Astrocyte of the cerebellum (primary cell): ENCODE data around the gene OSBPL5.

Experiments
- DNase-seq: peaks from one replicate; pipeline ENCODE4 v3.0.0-alpha.2; 2011; ENCODE audit warnings: low read depth
- H3K4me3 ChIP-seq: 2 replicates; pipeline ENCODE4 v1.5.1; 2011; ENCODE audit warnings: mild to moderate bottlenecking, low read depth, low read length, moderate library complexity
- in situ Hi-C: cut with HindIII; loops from 2 replicates; pipeline ENCODE4 v1.10.0; 2017; ENCODE audit warnings: low sequenced_read_pairs
- TF ChIP-seq, protein P1 (sequence below): IDR thresholded peaks from 2 replicates; pipeline ENCODE4 v1.5.1; 2012; ENCODE audit warnings: low read length, low read depth, moderate library complexity, mild to moderate bottlenecking; ENCODE audit errors: missing control alignments

The OSBPL5 gene

DNA sequence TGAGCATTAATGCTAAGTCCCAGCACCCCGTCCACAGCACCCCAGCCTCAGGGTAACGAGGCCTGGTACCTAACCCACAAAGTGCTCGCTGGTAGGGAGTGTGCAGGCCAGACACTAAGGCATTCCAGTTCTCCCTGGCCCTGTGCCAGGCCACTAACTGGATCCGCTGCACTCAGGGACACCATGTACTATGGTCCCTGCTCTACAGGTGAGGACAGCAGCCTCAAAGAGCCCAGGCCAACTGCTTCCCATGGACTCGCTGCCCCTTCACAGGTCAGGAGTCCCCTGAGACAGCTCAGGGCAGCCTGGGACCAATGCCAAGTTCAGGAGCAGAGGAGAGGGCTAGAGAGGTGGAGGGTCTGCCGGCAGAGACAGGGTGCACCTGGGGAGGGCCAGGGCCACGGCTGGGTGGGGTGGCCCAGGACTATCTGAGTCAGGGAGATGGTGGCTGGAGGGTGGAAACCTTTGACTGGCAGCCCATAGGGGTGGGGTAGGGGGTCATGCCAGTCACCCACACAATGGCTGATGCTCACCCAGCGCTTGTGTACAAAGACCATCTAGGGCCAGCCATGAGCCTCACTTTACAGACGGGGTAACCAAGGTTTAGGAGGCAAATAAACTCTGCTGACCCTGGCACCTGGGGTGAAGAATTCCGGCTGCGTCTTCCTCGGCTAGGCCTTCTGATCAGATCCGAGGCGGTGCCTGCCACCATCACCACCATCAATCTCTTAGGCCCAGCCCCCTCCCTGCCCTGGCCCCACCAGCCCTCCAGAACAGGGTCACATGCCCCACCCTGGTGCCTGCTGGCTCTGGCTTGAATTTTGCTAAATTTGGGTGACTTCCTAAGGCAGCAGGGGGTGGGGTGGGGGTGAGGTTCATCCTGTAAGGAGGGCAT lies 5.6 kb downstream of the OSBPL5 start:
- H3K4me3 ChIP-seq = peak overlapping the region; percentile 46
- TF ChIP-seq, protein P1, sequence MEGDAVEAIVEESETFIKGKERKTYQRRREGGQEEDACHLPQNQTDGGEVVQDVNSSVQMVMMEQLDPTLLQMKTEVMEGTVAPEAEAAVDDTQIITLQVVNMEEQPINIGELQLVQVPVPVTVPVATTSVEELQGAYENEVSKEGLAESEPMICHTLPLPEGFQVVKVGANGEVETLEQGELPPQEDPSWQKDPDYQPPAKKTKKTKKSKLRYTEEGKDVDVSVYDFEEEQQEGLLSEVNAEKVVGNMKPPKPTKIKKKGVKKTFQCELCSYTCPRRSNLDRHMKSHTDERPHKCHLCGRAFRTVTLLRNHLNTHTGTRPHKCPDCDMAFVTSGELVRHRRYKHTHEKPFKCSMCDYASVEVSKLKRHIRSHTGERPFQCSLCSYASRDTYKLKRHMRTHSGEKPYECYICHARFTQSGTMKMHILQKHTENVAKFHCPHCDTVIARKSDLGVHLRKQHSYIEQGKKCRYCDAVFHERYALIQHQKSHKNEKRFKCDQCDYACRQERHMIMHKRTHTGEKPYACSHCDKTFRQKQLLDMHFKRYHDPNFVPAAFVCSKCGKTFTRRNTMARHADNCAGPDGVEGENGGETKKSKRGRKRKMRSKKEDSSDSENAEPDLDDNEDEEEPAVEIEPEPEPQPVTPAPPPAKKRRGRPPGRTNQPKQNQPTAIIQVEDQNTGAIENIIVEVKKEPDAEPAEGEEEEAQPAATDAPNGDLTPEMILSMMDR = no peak
- no peak for DNase-seq
- in situ Hi-C loops = no loop called here

DNA sequence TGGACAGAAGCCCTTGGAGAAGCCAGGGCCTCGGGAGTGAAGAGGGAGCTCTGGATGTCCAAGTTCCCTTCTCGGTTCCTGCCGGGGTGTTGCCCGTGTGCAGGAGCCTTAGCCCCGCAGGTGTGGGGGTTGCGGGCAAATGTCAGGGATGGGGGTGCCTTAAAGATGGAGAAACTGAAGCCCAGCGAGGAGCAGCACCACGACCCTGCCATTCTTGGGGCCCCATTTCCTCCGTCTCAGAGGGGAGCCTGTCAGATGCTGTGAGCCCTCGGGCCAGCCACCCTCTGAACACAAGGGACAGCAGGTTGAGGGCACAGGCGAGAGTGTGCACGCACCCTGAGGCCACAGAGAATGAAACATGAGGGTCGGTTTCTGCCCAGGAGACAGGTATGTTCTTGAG lies 6.3 kb downstream of the OSBPL5 start:
- TF ChIP-seq, protein P1 = no peak
- in situ Hi-C loops = no loop called here
- H3K4me3 ChIP-seq = no peak overlapping the region
- DNase-seq = no peak

GRCh38 chr11:3158131-3158591 lies 6.9 kb downstream of the OSBPL5 start:
- no peak overlapping the region for H3K4me3 ChIP-seq
- DNase-seq = no peak
- in situ Hi-C loops = no loop called here
- TF ChIP-seq, protein P1 = no peak

GRCh38 chr11:3157381-3158130 lies 7.6 kb downstream of the OSBPL5 start:
- DNase-seq = no peak
- no peak overlapping the region for H3K4me3 ChIP-seq
- in situ Hi-C loops = no loop called here
- TF ChIP-seq, protein P1 = no peak

DNA sequence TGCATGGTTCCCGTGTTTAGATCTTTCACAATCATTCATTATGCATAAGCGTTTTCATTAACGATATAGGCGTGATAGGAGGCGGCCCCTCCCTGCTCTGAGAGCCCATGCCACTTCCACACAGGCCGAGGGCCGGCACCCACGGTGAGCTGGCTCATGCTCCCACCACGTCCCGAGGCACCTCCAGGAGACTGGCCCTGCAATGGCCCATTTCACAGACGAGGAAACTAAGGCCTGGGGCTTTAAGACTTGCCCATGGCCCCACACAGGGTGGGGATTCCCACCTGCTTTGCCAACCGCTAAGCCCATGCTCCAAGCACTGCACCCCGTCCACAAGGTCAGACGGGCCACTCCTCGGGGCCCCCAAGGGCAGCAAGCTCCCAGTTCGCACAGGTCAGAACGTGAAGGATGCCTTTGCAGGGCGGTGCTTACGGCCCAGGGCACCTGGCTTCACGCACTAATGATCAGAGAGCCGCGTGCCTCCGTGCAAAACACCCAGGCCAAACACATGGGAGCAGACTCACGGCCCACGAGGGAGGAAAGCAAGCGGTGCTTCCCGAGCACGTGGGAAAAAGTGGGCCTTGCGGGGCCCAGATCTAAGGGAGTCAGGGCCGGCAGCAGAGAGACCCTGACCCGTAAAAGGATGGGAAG lies 8.3 kb downstream of the OSBPL5 start:
- TF ChIP-seq, protein P1 = no peak
- H3K4me3 ChIP-seq = no peak overlapping the region
- in situ Hi-C loops = no loop called here
- DNase-seq = no peak

DNA sequence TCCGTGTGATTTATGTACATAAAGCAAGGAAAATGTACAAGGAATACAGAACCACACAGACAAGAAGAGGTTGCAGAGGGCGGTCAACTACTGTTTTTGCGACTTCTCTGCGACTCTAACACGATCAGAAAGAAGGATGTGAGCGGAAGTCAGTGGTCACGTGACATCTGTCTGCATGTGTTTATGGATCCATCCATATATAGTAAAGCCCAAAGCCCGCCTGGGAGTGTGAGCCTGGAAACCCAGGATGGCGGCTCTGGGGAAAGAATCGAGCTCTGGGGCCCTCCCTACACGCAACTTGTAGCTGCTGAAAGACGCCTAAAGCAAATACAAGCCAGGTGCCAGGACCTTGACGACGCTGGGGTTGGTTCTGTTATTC lies 8.8 kb downstream of the OSBPL5 start:
- TF ChIP-seq, protein P1 = no peak
- H3K4me3 ChIP-seq = no peak overlapping the region
- in situ Hi-C loops = no loop called here
- no peak for DNase-seq
